Neuronal stem cell (in vitro differentiated cells): ENCODE data around the gene PLAU. TPM values are rescaled to one million over a fixed set of nuclear protein-coding genes. Genes with fewer than 3 reads are reported as not detected.

Source experiments
- DNase-seq: peaks from one replicate; pipeline ENCODE4 v3.0.0-alpha.2; 2013; ENCODE audit warnings: low spot score
- H2AFZ ChIP-seq: one replicate; pipeline ENCODE4 v1.6.1; 2013; ENCODE audit warnings: mild to moderate bottlenecking, low read length, inconsistent platforms
- H2AK5ac ChIP-seq: 2 replicates; pipeline ENCODE4 v1.6.1; 2013; ENCODE audit warnings: low read depth, mild to moderate bottlenecking, inconsistent platforms, low read length, moderate library complexity, mixed read lengths
- H2BK120ac ChIP-seq: 2 replicates; pipeline ENCODE4 v1.6.1; 2013; ENCODE audit warnings: low read depth, mild to moderate bottlenecking, inconsistent platforms, low read length, moderate library complexity, mixed read lengths
- H2BK12ac ChIP-seq: one replicate; pipeline ENCODE4 v1.6.1; 2013; ENCODE audit warnings: low read length, inconsistent platforms
- H2BK15ac ChIP-seq: 2 replicates; pipeline ENCODE4 v1.6.1; 2013; ENCODE audit warnings: mild to moderate bottlenecking, low read length, inconsistent platforms, mixed read lengths
- H2BK5ac ChIP-seq: one replicate; pipeline ENCODE4 v1.6.1; 2013; ENCODE audit warnings: inconsistent platforms, mild to moderate bottlenecking, low read length, moderate library complexity
- H3K14ac ChIP-seq: one replicate; pipeline ENCODE4 v1.6.1; 2013; ENCODE audit warnings: low read length, inconsistent platforms
- H3K18ac ChIP-seq: 2 replicates; pipeline ENCODE4 v1.6.1; 2013; ENCODE audit warnings: low read length, inconsistent platforms
- H3K23ac ChIP-seq: 2 replicates; pipeline ENCODE4 v1.6.1; 2013; ENCODE audit warnings: low read depth, mild to moderate bottlenecking, mixed read lengths, low read length, inconsistent platforms; ENCODE audit not compliant: poor library complexity
- H3K27ac ChIP-seq: replicated peaks from 3 replicates; pipeline ENCODE4 v1.5.1; 2013; ENCODE audit warnings: low read length, inconsistent platforms
- H3K27me3 ChIP-seq, 3 experiments: 2 replicates each; pipeline ENCODE4 v1.6.1; 2013; ENCODE audit warnings: low read length in 3 of 3, mild to moderate bottlenecking in 2 of 3, inconsistent platforms in 1 of 3, low read depth in 1 of 3, mixed read lengths in 1 of 3, moderate library complexity in 1 of 3; ENCODE audit not compliant: control insufficient read depth in 3 of 3, insufficient read depth in 3 of 3
- H3K36me3 ChIP-seq, 2 donors: replicated peaks in 1 of 2; 2 replicates each; pipeline ENCODE4 v1.6.1; 2013; ENCODE audit warnings: low read length in 2 of 2; ENCODE audit not compliant: control insufficient read depth in 2 of 2, insufficient read depth in 2 of 2
- H3K4ac ChIP-seq: 2 replicates; pipeline ENCODE4 v1.6.1; 2013; ENCODE audit warnings: inconsistent platforms, mild to moderate bottlenecking, low read length, moderate library complexity
- H3K4me1 ChIP-seq, 2 donors: 1 replicate in 1 of 2; 2 replicates in 1 of 2; pipeline ENCODE4 v1.6.1; 2013; ENCODE audit warnings: low read length in 2 of 2, low read depth in 1 of 2; ENCODE audit not compliant: control insufficient read depth in 2 of 2, insufficient read depth in 1 of 2
- H3K4me2 ChIP-seq: one replicate; pipeline ENCODE4 v1.6.1; 2013; ENCODE audit warnings: mild to moderate bottlenecking, low read length, inconsistent platforms; ENCODE audit not compliant: insufficient read depth, poor library complexity, severe bottlenecking
- H3K4me3 ChIP-seq, 2 donors: 2 replicates each; pipeline ENCODE4 v1.5.1; 2013; ENCODE audit warnings: low read length in 2 of 2, mild to moderate bottlenecking in 2 of 2, inconsistent platforms in 1 of 2, moderate library complexity in 1 of 2
- H3K79me1 ChIP-seq: one replicate; pipeline ENCODE4 v1.6.1; 2013; ENCODE audit warnings: low read depth, mild to moderate bottlenecking, inconsistent platforms, low read length, moderate library complexity
- H3K9ac ChIP-seq: one replicate; pipeline ENCODE4 v1.6.1; 2013; ENCODE audit warnings: mild to moderate bottlenecking, low read depth, low read length, inconsistent platforms; ENCODE audit not compliant: poor library complexity
- H3K9me3 ChIP-seq, 2 donors: replicated peaks in 1 of 2; 2 replicates each; pipeline versions ENCODE3 to v1.6.1; 2013; ENCODE audit warnings: low read length in 2 of 2, mild to moderate bottlenecking in 2 of 2, inconsistent platforms in 1 of 2, low read depth in 1 of 2, mixed read lengths in 1 of 2, moderate library complexity in 1 of 2; ENCODE audit not compliant: control insufficient read depth in 2 of 2, insufficient read depth in 1 of 2
- H4K8ac ChIP-seq: one replicate; pipeline ENCODE4 v1.6.1; 2013; ENCODE audit warnings: low read depth, mild to moderate bottlenecking, inconsistent platforms, low read length, moderate library complexity
- H4K91ac ChIP-seq: one replicate; pipeline ENCODE4 v1.6.1; 2013; ENCODE audit warnings: low read length, low read depth, mild to moderate bottlenecking, inconsistent platforms; ENCODE audit not compliant: poor library complexity
- WGBS, 2 donors: extraction: QIAGEN DNeasy Blood & Tissue Kit; methylation state at CpG; one replicate each; pipeline ENCODE4 v1.1.7; 2013; ENCODE audit warnings: missing lambda C conversion rate in 2 of 2, mixed read lengths in 1 of 2; ENCODE audit not compliant: insufficient read length in 2 of 2, insufficient replicate concordance in 1 of 2; ENCODE audit errors: extremely low coverage in 2 of 2; 5-methylcytosine and 5-hydroxymethylcytosine counted together
- polyA plus RNA-seq, 2 experiments: library from polyadenylated mRNA; stranded (reverse); fragments of 200-250 nt; gene quantifications; one replicate each; pipeline ENCODE4 v1.2.3, GENCODE V29; 2013

PLAU gene
- 8.0 TPM for polyA plus RNA-seq (2013, experiment 1 of 2)
- polyA plus RNA-seq (2013, experiment 2 of 2), result 7.7 TPM

DNA sequence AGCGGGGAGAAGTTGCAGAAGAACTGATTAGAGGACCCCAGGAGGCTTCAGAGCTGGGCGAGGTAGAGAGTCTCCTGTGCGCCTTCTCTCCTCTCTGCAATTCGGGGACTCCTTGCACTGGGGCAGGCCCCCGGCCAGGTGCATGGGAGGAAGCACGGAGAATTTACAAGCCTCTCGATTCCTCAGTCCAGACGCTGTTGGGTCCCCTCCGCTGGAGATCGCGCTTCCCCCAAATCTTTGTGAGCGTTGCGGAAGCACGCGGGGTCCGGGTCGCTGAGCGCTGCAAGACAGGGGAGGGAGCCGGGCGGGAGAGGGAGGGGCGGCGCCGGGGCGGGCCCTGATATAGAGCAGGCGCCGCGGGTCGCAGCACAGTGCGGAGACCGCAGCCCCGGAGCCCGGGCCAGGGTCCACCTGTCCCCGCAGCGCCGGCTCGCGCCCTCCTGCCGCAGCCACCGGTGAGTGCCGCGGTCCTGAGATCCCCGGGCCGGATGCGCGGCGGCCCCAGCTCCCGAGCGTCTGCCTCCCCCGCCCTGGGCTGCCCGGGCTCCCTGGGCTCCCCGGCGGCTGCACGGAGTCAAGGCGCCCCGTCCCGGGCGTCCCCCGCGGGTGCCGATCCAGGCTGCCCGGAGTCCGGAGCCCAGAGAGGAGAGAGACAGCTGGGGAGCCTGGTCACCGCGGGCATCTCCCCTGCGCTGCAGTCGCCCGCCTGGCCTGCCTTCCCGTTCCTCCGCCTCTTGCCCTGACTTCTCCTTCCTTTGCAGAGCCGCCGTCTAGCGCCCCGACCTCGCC lies at the start of gene PLAU:
Gene PLAU, plus strand, starts transcription at position 369 of the 789 bp plus-strand sequence. CDS start 424 bp downstream, outside the sequence.
- Histone ChIP-seq H3K27ac (no peak within 1 kb of the TSS), H3K4me3 (peak within 1 kb of the TSS; percentile 44 to 89), H4K91ac (no peak within 1 kb of the TSS), H3K27me3 (peaks cover 0 to 57% (median 10%) of the 10 kb centered on the region in 3 experiments), H2BK120ac (peak within 1 kb of the TSS; percentile 16), H4K8ac (no peak within 1 kb of the TSS), H3K36me3 (peaks cover 0 to under 1% of the 10 kb centered on the region in 2 donors), H2BK5ac (no peak within 1 kb of the TSS), H3K14ac (peak within 1 kb of the TSS; percentile 78), H3K9me3 (no peaks in the 10 kb centered on the region), H3K9ac (peak within 1 kb of the TSS; percentile 79), H3K4ac (no peak within 1 kb of the TSS), H3K4me1 (peaks cover 11 to 23% of the 10 kb centered on the region in 2 donors), H3K18ac (peak within 1 kb of the TSS; percentile 95), H3K79me1 (no peaks in the 10 kb centered on the region), H2AK5ac (peak within 1 kb of the TSS; percentile 34), H2BK12ac (no peak within 1 kb of the TSS), H2BK15ac (peak within 1 kb of the TSS; percentile 86), H3K4me2 (peak within 1 kb of the TSS; percentile 93), H3K23ac (peak within 1 kb of the TSS; percentile 39), H2AFZ (peak within 1 kb of the TSS; percentile 96)
- DNase-seq, result peak; percentile 58
- WGBS, 2 donors, result no CpG with 5 or more reads among the region's 74 CpGs

- H4K91ac ChIP-seq, result no peak overlapping the region
- H3K4me3 ChIP-seq, result no peak overlapping the region
- no peak overlapping the region for H2BK5ac ChIP-seq
- H3K4me2 ChIP-seq, result no peak overlapping the region
- H3K4me1 ChIP-seq, result peaks cover 0 to 2% of the 10 kb centered on the region in 2 donors
- H2BK15ac ChIP-seq, result no peak overlapping the region
- no peak overlapping the region for H2BK12ac ChIP-seq
- no peak overlapping the region for H2AFZ ChIP-seq
- peak overlapping the region; percentile 61 for H3K23ac ChIP-seq
- H2BK120ac ChIP-seq, result no peak overlapping the region
- H3K79me1 ChIP-seq, result peaks cover 3% of the 10 kb centered on the region
- H3K4ac ChIP-seq, result no peak overlapping the region
- no peak for DNase-seq
- peaks cover 25 to 54% of the 10 kb centered on the region in 2 donors for H3K36me3 ChIP-seq
- peaks cover 0 to 1% of the 10 kb centered on the region in 2 donors for H3K9me3 ChIP-seq
- H3K27me3 ChIP-seq, result no peaks in the 10 kb centered on the region
- no peak overlapping the region for H3K9ac ChIP-seq
- H3K14ac ChIP-seq, result no peak overlapping the region
- H2AK5ac ChIP-seq, result no peak overlapping the region
- H3K27ac ChIP-seq, result no peak overlapping the region
- no peak overlapping the region for H3K18ac ChIP-seq
- no peak overlapping the region for H4K8ac ChIP-seq
- WGBS, 2 donors, result no CpG with 5 or more reads among the region's 8 CpGs
Observed at GRCh38 chr10:73862011-73862410, 48.9 kb upstream of the PLAU start.

DNA sequence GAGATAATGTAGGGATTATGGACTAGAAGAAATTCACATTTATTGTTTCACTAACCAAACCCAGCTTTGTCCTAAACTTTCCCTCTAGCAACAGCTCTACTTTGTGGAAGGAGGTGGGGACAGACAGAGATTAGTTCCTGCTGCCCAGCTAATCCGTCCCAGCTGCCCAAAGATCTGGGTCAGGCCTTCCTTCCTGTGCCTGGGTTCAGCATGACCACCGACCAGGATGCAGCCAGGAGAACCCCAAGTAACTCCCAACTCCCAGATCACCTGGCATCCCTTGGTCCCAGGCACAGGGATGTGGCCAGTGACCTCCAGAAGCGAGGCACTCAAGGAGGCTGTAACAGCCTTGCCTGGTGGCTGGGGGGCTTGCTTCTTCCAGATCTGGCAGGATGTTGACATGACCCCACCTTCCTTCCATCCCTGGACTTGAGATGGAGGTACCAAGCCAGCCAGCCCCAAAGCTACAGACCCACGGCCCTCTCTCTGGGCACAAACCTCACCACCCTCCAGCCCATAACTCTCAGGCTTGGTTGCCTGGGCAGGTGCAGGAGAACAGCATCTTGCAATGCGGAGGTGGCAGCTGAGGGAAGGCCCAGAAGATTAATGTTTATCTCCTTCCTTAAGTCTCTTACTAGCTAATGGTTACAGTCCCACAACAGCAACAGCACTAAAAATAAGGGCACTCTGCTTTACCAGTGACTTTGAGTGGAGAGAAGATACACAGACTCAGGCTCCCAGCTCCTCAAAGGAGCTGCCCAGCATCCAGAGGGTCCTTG lies 47.7 kb upstream of the PLAU start:
- peak overlapping the region; percentile 49 for H2BK5ac ChIP-seq
- no peaks in the 10 kb centered on the region for H3K27me3 ChIP-seq
- H2BK120ac ChIP-seq, result no peak overlapping the region
- DNase-seq, result no peak
- H3K14ac ChIP-seq, result no peak overlapping the region
- peaks cover 25 to 56% of the 10 kb centered on the region in 2 donors for H3K36me3 ChIP-seq
- peaks cover 7% of the 10 kb centered on the region for H3K79me1 ChIP-seq
- WGBS, 2 donors, result no CpG with 5 or more reads among the region's 5 CpGs
- H2AK5ac ChIP-seq, result peak overlapping the region; percentile 29
- H2AFZ ChIP-seq, result no peak overlapping the region
- H4K8ac ChIP-seq, result no peak overlapping the region
- H4K91ac ChIP-seq, result no peak overlapping the region
- no peak overlapping the region for H3K4me3 ChIP-seq
- no peak overlapping the region for H3K4me2 ChIP-seq
- no peak overlapping the region for H3K9ac ChIP-seq
- peak overlapping the region; percentile 53 for H3K18ac ChIP-seq
- no peak overlapping the region for H2BK15ac ChIP-seq
- H3K9me3 ChIP-seq, result peaks cover 0 to 1% of the 10 kb centered on the region in 2 donors
- H3K4ac ChIP-seq, result no peak overlapping the region
- H3K23ac ChIP-seq, result peak overlapping the region; percentile 52
- H2BK12ac ChIP-seq, result no peak overlapping the region
- H3K4me1 ChIP-seq, result peaks cover 0 to 2% of the 10 kb centered on the region in 2 donors
- H3K27ac ChIP-seq, result no peak overlapping the region

- no peak overlapping the region for H4K91ac ChIP-seq
- no peak overlapping the region for H2BK120ac ChIP-seq
- H3K23ac ChIP-seq, result no peak overlapping the region
- peaks cover 0 to 2% of the 10 kb centered on the region in 2 donors for H3K4me1 ChIP-seq
- no CpG with 5 or more reads among the region's 4 CpGs for WGBS, 2 donors
- H3K9me3 ChIP-seq, result peaks cover 0 to 1% of the 10 kb centered on the region in 2 donors
- no peak overlapping the region for H3K4me2 ChIP-seq
- no peak overlapping the region for H3K4ac ChIP-seq
- no peak overlapping the region for H4K8ac ChIP-seq
- H2AFZ ChIP-seq, result no peak overlapping the region
- H2AK5ac ChIP-seq, result no peak overlapping the region
- no peak overlapping the region for H3K9ac ChIP-seq
- H2BK5ac ChIP-seq, result no peak overlapping the region
- no peak overlapping the region for H3K18ac ChIP-seq
- peaks cover 25 to 57% of the 10 kb centered on the region in 2 donors for H3K36me3 ChIP-seq
- H3K79me1 ChIP-seq, result peaks cover 8% of the 10 kb centered on the region
- no peak overlapping the region for H3K27ac ChIP-seq
- H2BK12ac ChIP-seq, result no peak overlapping the region
- no peak overlapping the region for H3K14ac ChIP-seq
- no peaks in the 10 kb centered on the region for H3K27me3 ChIP-seq
- H2BK15ac ChIP-seq, result no peak overlapping the region
- H3K4me3 ChIP-seq, result no peak overlapping the region
- no peak for DNase-seq
Observed at GRCh38 chr10:73864229-73864628, 46.7 kb upstream of the PLAU start.
